ENCODE measurements around the gene PIP5K1C. TPM values are rescaled to one million over a fixed set of nuclear protein-coding genes. Genes with fewer than 3 reads are reported as not detected.

Gene PIP5K1C
- total RNA-seq, 1 experiment from 2014 or later, result 26.9 TPM

GRCh38 chr19:3722443-3723109 is 22.3 kb upstream of the PIP5K1C start:
- H3K27me3 ChIP-seq (ENCODE audit: insufficient read depth, low read length), result no peaks in the 10 kb centered on the region
- H4K20me1 ChIP-seq (ENCODE audit: insufficient read depth), result no peaks in the 10 kb centered on the region
- H3K79me2 ChIP-seq (ENCODE audit: insufficient read depth, low read length), result no peaks in the 10 kb centered on the region
- intact Hi-C loops (cut with micrococcal nuclease), result loop anchor here (10.0 kb wide), 1 partner anchor 482 kb away; no protein-coding TSS in a partner anchor
- no peaks in the 10 kb centered on the region for H3K9me2 ChIP-seq (ENCODE audit: insufficient read depth)
- peak overlapping the region; percentile 63 to 71 for H3K4me3 ChIP-seq (replicated peaks in 1 of 2; ENCODE audit: low read depth in 1 of 2, low read length in 2 of 2)
- BruUV-seq (replicated peaks), result no TSS peak
- no peaks in the 10 kb centered on the region for H3K9me3 ChIP-seq (ENCODE audit: control insufficient read depth in 1 of 2, insufficient read depth in 1 of 2, low read depth in 1 of 2, low read length in 2 of 2)
- peak overlapping the region; percentile 60 for H3K9ac ChIP-seq (ENCODE audit: low read length)
- CTCF ChIA-PET, result interaction anchor here (0.6 to 1.4 kb wide), 2 partner anchors 14 to 219 kb away, joined by 4 to 6 read pairs; partner anchors contain the start of gene TJP3
- RAD21 ChIA-PET (ENCODE audit: low non-redundant PET in 1 of 2, low total read pairs in 2 of 2, uncharacterized antibody in 2 of 2, unreplicated experiment in 2 of 2), result interaction anchor here in 1 of 2 experiments (1.3 kb wide), 1 partner anchor 126 kb away, joined by 4 read pairs; no protein-coding TSS in a partner anchor
- DNase-seq (ENCODE audit: low read depth, low spot score) (no peak), ATAC-seq (peak; percentile 62)
- H2AFZ ChIP-seq (ENCODE audit: low read depth, low read length, poor library complexity, severe bottlenecking), result no peak overlapping the region
- H3K27ac ChIP-seq (ENCODE audit: low read depth, low read length), result peak overlapping the region; percentile 57
- 0 out of 2 replicates have a peak, but pooled peaks have one; percentile 44 for TF ChIP-seq MAX (IDR thresholded peaks at IDR 0.05)
- peak; percentile 94 for TF ChIP-seq SP1 (IDR thresholded peaks at IDR 0.05; ENCODE audit: low read depth)
- no peak for TF ChIP-seq SIN3A (IDR thresholded peaks at IDR 0.05; ENCODE audit: low read depth)
- 0 out of 2 replicates have a peak, but pooled peaks have one; percentile 27 for TF ChIP-seq JUND (IDR thresholded peaks at IDR 0.05)
- TF ChIP-seq POLR2AphosphoS5 (IDR thresholded peaks at IDR 0.05; ENCODE audit: low read depth, low read length), result peak; percentile 55
- TF ChIP-seq TCF7L2 (IDR thresholded peaks at IDR 0.05; ENCODE audit: borderline replicate concordance, extremely low read depth, insufficient read depth, insufficient read length), result no peak
- TF ChIP-seq ELF1 (IDR thresholded peaks at IDR 0.05; ENCODE audit: borderline replicate concordance, low read depth), result no peak
- POLR2A ChIA-PET, result interaction anchor here (0.6 to 1.9 kb wide), 5 partner anchors 11 to 562 kb away, joined by 3 to 10 read pairs (median 5); partner anchors contain the start of genes MRPL54 and TJP3
- no peaks in the 10 kb centered on the region for H3K36me3 ChIP-seq (ENCODE audit: control insufficient read depth in 1 of 2, insufficient read depth in 2 of 2, low read length in 2 of 2)
- peaks cover 59 to 96% of the 10 kb centered on the region in 2 experiments for H3K4me1 ChIP-seq (ENCODE audit: control insufficient read depth in 1 of 2, insufficient read depth in 2 of 2, low read length in 2 of 2)
- H3K4me2 ChIP-seq (ENCODE audit: low read length), result peak overlapping the region; percentile 97
